Measurements from ENCODE around the gene POP4. TPM values are rescaled to one million over a fixed set of nuclear protein-coding genes. Genes with fewer than 3 reads are reported as not detected.

POP4 gene
- total RNA-seq, 1 donor from 2014 or later: 63.9 TPM

GRCh38 chr19:29587518-29587986 lies 18.5 kb upstream of the POP4 start:
- Mint-ChIP-seq H3K4me3 (no peak overlapping the region), H3K4me1 (peaks cover 4% of the 10 kb centered on the region), H3K9me3 (no peaks in the 10 kb centered on the region), H3K36me3 (ENCODE audit: low read depth) (no peaks in the 10 kb centered on the region), H3K27ac (ENCODE audit: unreplicated experiment) (no peak overlapping the region), H3K27me3 (ENCODE audit: low read depth) (peaks cover 88% of the 10 kb centered on the region)
- no peak for DNase-seq (ENCODE audit: low read depth, low spot score)
- no peak for TF ChIP-seq CTCF (conservative IDR thresholded peaks at IDR 0.05)

GRCh38 chr19:29588095-29588494 lies 18.0 kb upstream of the POP4 start:
- no peaks in the 10 kb centered on the region for H3K36me3 Mint-ChIP-seq (ENCODE audit: low read depth)
- peaks cover 4% of the 10 kb centered on the region for H3K4me1 Mint-ChIP-seq
- TF ChIP-seq CTCF (conservative IDR thresholded peaks at IDR 0.05): no peak
- no peak for DNase-seq (ENCODE audit: low read depth, low spot score)
- no peaks in the 10 kb centered on the region for H3K9me3 Mint-ChIP-seq
- no peak overlapping the region for H3K4me3 Mint-ChIP-seq
- no peak overlapping the region for H3K27ac Mint-ChIP-seq (ENCODE audit: unreplicated experiment)
- H3K27me3 Mint-ChIP-seq (ENCODE audit: low read depth): peaks cover 91% of the 10 kb centered on the region

- DNase-seq (ENCODE audit: low read depth, low spot score): no peak
- H3K36me3 Mint-ChIP-seq (ENCODE audit: low read depth): no peaks in the 10 kb centered on the region
- no peaks in the 10 kb centered on the region for H3K9me3 Mint-ChIP-seq
- peaks cover 5% of the 10 kb centered on the region for H3K4me1 Mint-ChIP-seq
- H3K27me3 Mint-ChIP-seq (ENCODE audit: low read depth): peaks cover 92% of the 10 kb centered on the region
- no peak for TF ChIP-seq CTCF (conservative IDR thresholded peaks at IDR 0.05)
- no peak overlapping the region for H3K27ac Mint-ChIP-seq (ENCODE audit: unreplicated experiment)
- no peak overlapping the region for H3K4me3 Mint-ChIP-seq
These were observed 15.8 kb upstream of the POP4 start for GRCh38 chr19:29590278-29590677.

- no peak for TF ChIP-seq CTCF (conservative IDR thresholded peaks at IDR 0.05)
- peaks cover 18% of the 10 kb centered on the region for H3K4me1 Mint-ChIP-seq
- H3K27me3 Mint-ChIP-seq (ENCODE audit: low read depth): peaks cover 90% of the 10 kb centered on the region
These were observed 14.4 kb upstream of the POP4 start for GRCh38 chr19:29591670-29592069.

DNA sequence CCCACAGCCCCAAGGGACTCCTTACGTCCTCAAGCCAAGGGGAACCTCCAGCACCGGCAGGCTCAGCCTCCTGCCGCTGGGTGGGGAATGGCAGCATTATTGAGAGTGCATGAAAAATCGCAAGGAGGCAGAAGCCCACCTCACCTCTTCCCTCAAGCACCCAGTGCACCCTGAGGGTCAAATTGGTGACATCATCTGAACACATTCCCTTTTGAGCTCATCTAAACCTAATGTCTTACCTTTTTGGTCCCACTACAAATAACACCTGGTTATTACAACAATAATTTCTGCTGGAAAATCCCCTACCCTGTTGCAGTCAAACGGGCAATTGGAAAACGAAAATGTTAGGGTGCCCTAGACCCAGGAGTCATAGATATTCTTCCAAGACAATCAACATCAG lies 12.2 kb upstream of the POP4 start:
- TF ChIP-seq CTCF (conservative IDR thresholded peaks at IDR 0.05): no peak
- H3K9me3 Mint-ChIP-seq: no peaks in the 10 kb centered on the region
- H3K4me3 Mint-ChIP-seq: no peak overlapping the region
- H3K27ac Mint-ChIP-seq (ENCODE audit: unreplicated experiment): no peak overlapping the region
- H3K36me3 Mint-ChIP-seq (ENCODE audit: low read depth): no peaks in the 10 kb centered on the region
- peaks cover 91% of the 10 kb centered on the region for H3K27me3 Mint-ChIP-seq (ENCODE audit: low read depth)
- peaks cover 24% of the 10 kb centered on the region for H3K4me1 Mint-ChIP-seq
- DNase-seq (ENCODE audit: low read depth, low spot score): no peak

More at GRCh38 chr19:29591670-29592069, 14.4 kb upstream of the POP4 start:
- Mint-ChIP-seq H3K9me3 (no peaks in the 10 kb centered on the region), H3K27ac (ENCODE audit: unreplicated experiment) (peak overlapping the region; percentile 3), H3K4me3 (no peak overlapping the region), H3K36me3 (ENCODE audit: low read depth) (no peaks in the 10 kb centered on the region)
- DNase-seq (ENCODE audit: low read depth, low spot score): no peak
